Pulmonary artery endothelial cell (primary cell): ENCODE results near the gene KCNQ5. TPM values are rescaled to one million over a fixed set of nuclear protein-coding genes. Genes with fewer than 3 reads are reported as not detected.
A peak's percentile ranks its signal among the peaks of the same experiment; 100 is the strongest.
"Not testable (repeated sequence)": the region's sequence is repeated elsewhere in the genome, so short reads cannot be mapped to it uniquely, and the experiment has no call there.

Source experiments
- DNase-seq: peaks from one replicate; pipeline ENCODE4 v3.0.0-alpha.2; 2011; ENCODE audit warnings: low read depth, low spot score
- total RNA-seq: library from RNA; depleted of rRNA; stranded (reverse); fragments of >200 nt; gene quantifications from 2 replicates; pipeline ENCODE4 v1.2.3, GENCODE V29; 2014

KCNQ5 gene
- total RNA-seq, 1 donor from 2014 or later = not detected

GRCh38 chr6:72948153-72948552, 326.3 kb downstream of the KCNQ5 start:
- DNase-seq = no peak

GRCh38 chr6:72950114-72950860, 328.4 kb downstream of the KCNQ5 start:
- DNase-seq = no peak

- peak; percentile 41 for DNase-seq
Measured at GRCh38 chr6:72952808-72953630, 331.2 kb downstream of the KCNQ5 start.

- DNase-seq = no peak
Measured at GRCh38 chr6:72953971-72954381, 332.1 kb downstream of the KCNQ5 start.

GRCh38 chr6:72954716-72955115, 332.9 kb downstream of the KCNQ5 start:
- no peak for DNase-seq

- DNase-seq = no peak
Measured at GRCh38 chr6:72955666-72956065, 333.8 kb downstream of the KCNQ5 start.

GRCh38 chr6:72956272-72956671, 334.4 kb downstream of the KCNQ5 start:
- no peak for DNase-seq

GRCh38 chr6:72959821-72960220, 338.0 kb downstream of the KCNQ5 start:
- no peak for DNase-seq

GRCh38 chr6:72963946-72964345, 342.1 kb downstream of the KCNQ5 start:
- DNase-seq = no peak

GRCh38 chr6:72966628-72967280, 344.9 kb downstream of the KCNQ5 start:
- no peak for DNase-seq

- no peak for DNase-seq
Measured at GRCh38 chr6:72967329-72967728, 345.5 kb downstream of the KCNQ5 start.

GRCh38 chr6:72968704-72969103, 346.8 kb downstream of the KCNQ5 start:
- no peak for DNase-seq

- no peak for DNase-seq
Measured at GRCh38 chr6:72969666-72970065, 347.8 kb downstream of the KCNQ5 start.

- DNase-seq = no peak
Measured at GRCh38 chr6:72972579-72972978, 350.7 kb downstream of the KCNQ5 start.

GRCh38 chr6:72974276-72974675, 352.4 kb downstream of the KCNQ5 start:
- no peak for DNase-seq

GRCh38 chr6:72975352-72975752, 353.5 kb downstream of the KCNQ5 start:
- no peak for DNase-seq

GRCh38 chr6:72976484-72976883, 354.6 kb downstream of the KCNQ5 start:
- no peak for DNase-seq

- no peak for DNase-seq
Measured at GRCh38 chr6:72977114-72977513, 355.2 kb downstream of the KCNQ5 start.

- not testable (repeated sequence) for DNase-seq
Measured at GRCh38 chr6:72978808-72979207, 356.9 kb downstream of the KCNQ5 start.

GRCh38 chr6:72984189-72984831, 362.4 kb downstream of the KCNQ5 start:
- DNase-seq = not testable (repeated sequence)

- DNase-seq = no peak
Measured at GRCh38 chr6:72984981-72985665, 363.3 kb downstream of the KCNQ5 start.
